GM19463 (cell line): Measurements from ENCODE around the gene POU2AF2.
"Not testable (repeated sequence)": the region's sequence is repeated elsewhere in the genome, so short reads cannot be mapped to it uniquely, and the experiment has no call there.

ENCODE experiments used
- ATAC-seq: cut with Tn5 transposase; IDR thresholded peaks from one replicate; pipeline ENCODE4 v1.9.1; 2021; ENCODE audit warnings: mild to moderate bottlenecking, moderate library complexity; ENCODE audit not compliant: unreplicated experiment

POU2AF2 gene, protein sequence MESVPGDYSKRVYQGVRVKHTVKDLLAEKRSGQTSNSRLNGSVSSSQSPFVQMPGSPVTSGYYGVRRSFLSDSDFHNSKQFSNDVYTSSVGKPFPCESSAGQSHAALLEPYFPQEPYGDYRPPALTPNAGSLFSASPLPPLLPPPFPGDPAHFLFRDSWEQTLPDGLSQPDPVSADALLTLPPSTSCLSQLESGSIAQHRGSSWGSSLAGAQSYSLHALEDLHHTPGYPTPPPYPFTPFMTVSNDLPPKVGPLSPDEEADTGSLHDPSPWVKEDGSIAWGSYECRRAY

DNA sequence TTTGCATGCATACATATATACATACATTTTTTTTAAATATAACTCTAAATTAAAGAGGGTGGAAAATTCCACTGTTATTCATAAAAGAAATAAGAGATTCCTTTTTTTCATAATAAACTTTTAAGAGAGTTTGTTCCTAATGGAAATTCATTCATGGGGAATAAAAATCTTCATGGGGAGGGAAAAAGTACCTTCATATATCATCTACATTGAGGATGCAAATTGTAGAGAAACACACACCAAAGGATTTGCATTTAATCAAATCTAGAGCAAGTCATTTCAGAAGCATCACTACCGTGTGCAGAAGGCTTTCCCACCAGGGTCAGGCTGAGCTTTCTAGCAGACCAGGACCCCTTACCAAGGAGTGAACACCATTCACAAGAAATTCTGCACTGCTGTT, at the start of gene POU2AF2:
TSS of gene POU2AF2 (plus strand) at position 301 of the 400 bp plus-strand sequence. CDS start 129 bp downstream, outside the sequence.
- ATAC-seq, result no peak

DNA sequence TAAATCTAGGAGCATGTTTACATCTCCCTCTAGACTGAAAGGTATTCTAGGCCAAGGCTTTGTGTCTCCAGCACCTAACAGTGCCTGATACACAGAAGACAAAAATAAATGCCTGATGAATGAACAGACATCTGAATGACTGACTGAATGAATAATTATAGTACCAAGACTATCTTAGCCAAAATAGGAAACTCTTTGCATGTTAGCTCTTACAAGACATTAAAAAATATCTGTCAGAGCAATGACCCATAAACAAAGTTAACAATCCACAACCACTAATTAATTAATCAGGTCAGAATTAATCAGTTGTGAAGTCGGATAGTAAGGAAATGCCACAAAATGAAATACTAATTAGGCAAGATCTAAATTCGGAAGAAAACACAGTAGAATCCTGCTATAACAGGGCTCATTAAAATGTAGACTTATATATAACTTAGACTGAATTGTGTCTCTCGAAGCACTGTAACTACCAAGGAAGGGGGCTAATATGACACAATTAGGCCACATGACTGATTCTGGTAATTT, 45.5 kb upstream of the POU2AF2 start:
- ATAC-seq, result no peak

DNA sequence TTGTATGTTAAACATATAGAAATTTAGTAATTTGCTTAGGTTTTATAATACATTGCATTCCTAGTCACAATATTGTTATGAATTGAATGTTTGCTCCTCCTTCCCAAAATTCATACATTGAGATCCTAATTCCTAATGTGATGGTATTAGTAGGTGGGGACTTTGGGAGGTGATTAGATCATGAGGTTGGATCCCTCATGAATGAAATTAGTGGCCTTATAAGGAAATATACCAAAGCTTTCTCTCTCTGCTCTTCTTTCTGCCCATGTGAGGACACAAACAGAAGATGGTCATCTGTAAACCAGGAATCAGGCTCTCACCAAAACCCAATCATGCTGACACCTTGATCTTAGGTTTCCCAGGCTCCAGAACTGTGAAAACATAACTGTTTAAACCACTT, 41.3 kb upstream of the POU2AF2 start:
- no peak for ATAC-seq

DNA sequence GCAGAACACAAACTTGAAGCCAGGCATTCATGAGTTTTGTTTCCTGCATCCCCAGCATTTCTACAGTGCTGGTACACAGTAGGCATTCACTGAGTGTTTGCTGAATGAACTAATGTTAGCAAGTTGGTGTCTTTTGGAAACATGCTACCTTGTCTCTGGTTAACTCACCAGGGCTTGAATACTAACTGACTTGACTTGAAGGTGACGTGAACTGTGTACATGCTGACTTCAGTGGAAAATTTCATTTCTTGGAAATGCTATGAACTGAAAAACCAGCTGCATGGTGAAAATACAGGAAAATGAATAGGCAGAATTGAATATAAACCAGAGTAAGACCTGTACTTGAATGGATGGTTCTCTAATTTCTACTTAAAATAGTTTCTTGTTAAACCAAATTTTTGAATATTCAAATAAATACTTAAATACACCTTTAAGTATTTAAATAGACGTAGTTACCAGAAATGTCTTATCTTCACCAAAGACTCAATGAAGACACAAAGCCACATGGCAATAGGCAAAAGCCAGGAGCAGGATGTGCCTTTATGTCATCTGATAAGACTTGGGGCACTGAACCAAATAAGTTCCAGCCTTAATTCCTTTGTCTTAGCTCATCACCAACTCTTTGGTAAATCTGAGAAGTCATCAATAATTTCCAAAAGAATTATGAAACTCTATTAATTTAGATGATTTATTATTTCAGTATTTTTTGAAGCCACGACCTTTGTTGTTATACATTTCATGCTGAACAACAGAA, 39.7 kb upstream of the POU2AF2 start:
- no peak for ATAC-seq

DNA sequence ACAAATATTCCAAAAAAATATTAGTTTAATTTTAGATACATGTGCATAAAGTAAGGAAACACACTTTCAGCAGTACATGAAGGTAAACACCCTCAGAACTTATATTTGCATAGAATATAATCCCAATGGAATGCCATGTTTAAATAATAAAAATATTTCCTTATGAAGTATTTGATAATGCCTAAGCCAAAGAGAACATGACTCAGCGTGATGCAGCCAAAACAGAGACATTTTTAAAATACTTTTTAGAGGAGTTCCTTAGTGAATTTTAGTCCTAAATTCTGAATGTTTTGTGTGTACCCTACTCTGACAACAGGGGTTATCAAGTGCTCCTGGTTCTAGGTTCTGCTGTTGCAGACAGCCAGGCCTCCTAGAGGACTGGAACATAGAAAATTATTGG, 39.1 kb upstream of the POU2AF2 start:
- no peak for ATAC-seq

DNA sequence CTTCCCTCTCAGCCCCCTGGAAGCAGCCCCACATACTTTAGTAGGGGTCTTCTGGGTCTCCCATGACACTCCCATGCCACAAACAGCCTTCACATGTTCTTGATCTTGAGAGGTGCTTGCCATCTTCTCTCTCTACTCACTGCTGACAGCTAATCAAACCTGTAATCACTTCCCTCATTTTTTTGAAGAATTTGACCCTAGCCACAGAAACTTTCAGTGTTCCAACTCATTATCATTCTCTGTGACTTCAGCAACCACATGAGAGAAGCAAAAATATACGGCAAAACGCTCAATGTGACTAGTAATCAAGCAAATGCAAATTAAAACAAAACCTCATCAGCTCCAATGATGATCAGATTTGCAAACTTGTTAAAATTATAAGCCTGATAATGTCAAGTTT, 38.3 kb upstream of the POU2AF2 start:
- no peak for ATAC-seq

DNA sequence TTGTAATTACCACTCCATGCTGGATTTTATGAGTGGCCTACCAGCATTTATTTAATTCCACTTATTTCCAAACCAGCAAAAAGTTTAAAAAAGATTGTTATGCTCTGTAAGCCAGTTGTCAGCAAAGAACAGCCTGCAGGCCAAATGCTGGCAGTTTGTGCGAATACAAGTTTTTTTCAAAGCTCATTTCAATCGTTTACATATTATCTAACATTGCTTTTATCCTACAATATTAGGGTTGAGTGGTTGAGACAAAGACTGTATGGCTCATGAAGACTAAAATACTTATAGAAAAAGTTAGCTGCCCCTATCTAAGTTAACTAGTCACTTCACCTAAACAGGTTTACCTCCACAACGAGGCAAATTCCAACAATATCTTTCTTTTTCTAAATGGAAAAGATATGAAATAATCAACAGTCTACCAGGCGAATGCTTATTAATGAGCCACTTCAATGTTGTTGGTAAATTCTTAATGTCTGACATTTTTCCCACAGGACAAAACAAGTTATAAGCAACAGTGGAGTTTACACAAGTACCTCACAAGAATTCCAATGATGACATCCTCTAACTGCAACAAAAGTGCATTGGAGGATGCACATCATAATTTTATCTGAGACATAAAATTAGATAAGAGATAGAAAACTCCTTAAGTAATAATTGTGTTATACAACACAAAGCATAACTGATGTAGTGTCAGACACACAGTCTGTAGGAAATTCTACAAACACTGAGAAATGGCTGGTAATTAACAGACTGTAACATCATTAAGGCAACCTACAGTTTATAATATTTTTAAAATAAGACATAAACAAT, 35.8 kb upstream of the POU2AF2 start:
- ATAC-seq, result no peak

DNA sequence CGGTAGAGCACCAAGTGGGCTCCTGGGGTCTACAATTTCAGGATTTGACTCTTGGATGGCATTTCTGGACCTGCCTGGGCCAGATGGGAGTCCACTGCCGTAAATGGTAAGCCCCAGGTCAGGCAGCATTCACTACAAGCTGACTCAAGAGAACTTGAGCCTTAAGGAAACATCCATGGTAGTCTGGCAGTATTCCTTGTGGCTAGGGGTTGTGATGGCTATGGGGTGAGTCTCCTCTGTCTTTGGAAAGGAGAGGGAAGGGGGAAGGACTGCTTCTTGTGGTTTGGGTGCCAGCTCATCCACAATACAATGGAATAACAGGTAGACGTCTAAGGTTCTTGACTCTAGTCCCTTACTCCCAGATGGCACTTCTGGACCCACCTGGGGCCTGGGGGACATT, 32.3 kb upstream of the POU2AF2 start:
- no peak for ATAC-seq

DNA sequence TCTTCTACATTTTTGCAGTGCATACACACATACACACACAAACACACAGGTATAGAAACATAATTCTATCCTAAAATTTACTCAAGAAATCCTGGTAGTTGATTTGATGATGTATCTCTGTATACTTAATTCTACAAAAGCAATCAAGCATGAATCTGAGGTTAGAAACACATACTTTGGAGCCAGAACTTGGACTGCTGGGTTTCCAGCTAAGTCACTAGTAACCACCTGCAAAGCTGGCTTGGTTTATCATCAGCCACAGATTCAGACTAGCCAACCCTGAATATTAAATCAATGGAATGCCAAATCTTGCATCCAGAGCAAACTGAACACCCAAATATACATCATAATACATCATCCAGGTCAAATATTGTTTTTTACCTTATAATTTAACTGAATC, 24.8 kb upstream of the POU2AF2 start:
- no peak for ATAC-seq

DNA sequence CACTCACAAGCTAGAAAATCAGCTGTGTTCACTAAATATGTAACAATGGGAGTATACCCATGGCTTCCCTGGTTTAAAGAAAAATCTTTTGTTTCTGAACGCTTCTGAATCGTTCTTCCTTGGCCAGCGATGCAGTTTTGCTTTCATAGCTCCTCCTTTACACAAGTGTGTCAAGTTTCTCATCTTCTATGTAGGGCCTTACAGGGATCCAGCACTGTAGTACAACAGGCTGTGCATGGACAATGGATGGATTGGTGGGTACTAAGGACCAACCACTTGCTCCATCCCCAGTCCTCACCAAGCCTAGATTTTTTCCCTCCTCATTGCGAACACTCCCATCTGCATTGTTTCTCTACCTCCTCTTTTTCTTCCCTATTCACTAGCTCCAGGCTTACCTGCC, 24.3 kb upstream of the POU2AF2 start:
- no peak for ATAC-seq

DNA sequence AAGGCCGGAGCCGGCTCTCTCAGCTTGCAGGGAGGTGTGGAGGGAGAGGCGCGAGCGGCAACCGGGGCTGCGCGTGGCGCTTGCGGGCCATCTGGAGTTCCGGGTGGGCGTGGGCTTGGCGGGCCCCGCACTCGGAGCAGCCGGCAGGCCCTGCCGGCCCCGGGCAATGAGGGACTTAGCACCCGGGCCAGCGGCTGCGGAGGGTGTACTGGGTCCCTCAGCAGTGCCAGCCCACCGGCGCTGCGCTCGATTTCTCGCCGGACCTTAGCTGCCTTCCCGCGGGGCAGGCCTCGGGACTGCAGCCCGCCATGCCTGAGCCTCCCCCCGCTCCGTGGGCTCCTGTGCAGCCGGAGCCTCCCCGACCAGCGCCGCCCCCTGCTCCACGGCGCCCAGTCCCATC, 23.6 kb upstream of the POU2AF2 start:
- ATAC-seq, result not testable (repeated sequence)

DNA sequence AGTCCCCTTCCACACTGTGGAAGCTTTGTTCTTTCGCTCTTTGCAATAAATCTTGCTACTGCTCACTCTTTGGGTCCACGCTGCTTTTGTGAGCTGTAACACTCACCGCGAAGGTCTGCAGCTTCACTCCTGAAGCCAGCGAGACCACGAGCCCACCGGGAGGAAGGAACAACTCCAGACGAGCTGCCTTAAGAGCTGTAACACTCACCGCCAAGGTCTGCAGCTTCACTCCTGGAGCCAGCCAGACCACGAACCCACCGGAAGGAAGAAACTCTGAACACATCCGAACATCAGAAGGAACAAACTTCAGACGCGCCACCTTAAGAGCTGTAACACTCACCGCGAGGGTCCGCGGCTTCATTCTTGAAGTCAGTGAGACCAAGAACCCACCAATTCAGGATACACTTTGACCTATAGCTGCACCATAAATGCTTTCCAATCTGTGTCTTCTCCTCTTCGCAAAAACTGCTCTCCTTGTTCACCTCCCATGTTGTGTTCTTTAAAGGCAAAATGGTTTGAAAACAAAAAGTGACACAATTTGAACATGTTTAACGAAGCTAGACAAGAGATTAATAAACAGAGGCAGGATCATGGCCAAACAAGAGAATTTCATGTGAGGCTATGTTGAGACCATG, 22.6 kb upstream of the POU2AF2 start:
- ATAC-seq, result not testable (repeated sequence)

DNA sequence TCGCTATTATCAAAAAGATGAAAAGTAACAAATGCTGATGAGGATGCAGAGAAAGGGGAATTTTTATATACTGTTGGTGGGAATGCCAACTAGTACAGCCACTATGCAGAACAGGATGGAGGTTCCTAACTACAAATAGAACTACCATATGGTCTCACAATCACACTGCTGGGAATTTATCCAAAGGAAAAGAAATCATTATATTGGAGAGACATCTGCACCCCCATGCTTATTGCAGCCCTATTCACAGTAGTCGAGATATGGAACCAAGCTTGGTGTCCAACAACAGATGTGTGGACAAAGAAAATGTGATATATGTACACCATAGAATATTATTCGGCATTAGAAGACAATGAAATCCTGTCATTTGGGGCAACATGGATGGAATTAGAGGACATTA, 19.6 kb upstream of the POU2AF2 start:
- no peak for ATAC-seq

DNA sequence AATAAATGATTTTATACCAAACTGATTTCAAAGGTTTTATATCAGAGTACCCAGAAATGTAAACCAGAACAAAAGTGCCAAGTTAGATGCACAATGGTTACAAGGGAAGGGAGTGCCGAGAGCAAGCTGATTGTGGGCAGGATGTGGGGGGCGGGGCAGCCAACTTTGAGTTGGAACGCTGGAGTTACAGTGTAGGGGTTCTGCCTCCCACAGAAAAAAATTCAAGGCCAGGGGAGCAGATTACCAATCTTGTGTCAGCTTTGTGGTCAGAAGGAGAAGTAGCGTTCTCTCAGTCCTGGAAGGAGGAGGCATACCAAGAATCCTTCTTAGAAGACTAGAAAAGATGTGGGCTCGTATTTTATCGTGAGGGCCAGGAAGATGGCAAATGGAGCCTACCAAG, 15.9 kb upstream of the POU2AF2 start:
- ATAC-seq, result no peak

DNA sequence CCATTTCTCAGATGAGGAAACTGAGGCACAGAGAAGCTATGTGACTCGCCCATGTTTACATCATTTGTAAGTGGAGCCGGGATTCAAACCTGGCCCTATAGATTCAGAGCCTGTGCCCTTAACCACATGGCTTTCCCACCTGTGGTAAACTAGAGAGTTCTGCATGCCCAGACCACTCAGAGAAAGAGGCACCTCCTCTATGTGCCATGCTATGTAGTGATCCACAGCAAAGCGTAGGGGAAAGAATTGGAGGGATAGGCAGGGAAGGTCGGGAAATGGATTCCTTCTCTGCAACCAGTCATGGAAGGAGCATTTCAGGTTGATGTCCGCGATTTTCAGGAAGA, 15.4 kb upstream of the POU2AF2 start:
- ATAC-seq, result peak; percentile 31

DNA sequence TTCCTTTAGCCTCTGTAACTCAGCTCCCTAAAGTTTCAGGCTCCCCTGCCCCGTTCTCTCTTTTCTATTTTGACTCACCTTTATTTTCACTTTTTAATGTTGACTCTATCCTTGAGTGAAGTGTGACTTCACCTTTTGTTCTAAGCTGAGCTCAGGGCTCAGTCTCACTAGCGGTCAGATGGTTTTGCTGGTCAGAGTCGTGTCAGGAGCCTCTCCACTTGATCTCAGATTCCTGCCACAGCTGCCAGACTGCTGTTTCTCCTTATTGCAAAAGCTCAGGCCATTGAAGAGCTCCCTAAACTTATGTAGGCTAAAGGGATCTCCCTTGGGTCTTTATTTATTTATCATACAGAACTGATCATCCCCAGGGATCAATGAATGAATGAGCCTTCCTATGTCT, 13.7 kb upstream of the POU2AF2 start:
- ATAC-seq, result no peak

DNA sequence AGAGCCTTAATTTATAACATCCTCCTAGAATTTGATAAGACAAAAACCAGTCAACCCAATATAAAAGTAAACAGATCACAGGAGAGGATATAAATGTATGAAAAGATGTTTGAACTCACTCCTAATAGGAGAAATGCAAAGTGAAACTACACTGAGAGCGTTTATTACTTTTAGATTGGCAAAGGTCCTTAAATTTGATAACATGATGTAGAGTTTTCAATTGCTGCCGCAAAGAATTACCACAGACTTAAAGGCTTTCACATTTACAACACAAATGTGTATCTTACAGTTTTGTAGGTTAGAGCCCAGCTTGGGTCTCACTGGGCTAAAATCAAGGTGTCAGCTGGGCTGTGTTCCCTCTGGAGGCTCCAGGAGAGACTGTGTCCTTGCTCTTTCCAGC, 9.1 kb upstream of the POU2AF2 start:
- ATAC-seq, result no peak

DNA sequence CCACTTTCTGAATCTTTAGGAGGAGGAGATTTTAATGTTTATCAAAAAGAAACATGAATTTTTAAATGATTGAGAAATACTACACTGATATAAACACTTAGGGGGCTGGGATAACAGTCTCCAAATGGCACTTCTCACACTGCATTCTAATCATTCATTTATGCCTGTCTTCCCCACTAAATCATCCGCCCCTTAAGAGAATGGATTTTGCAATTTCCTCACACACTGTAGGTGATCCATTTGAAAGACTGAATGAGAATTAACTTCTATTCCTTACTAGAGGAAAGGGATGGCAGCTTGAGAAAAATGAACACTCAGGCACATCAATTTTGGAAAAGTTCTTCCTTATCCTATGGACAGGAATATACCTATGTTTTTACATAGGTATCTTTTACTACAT, 7.6 kb upstream of the POU2AF2 start:
- ATAC-seq, result no peak

DNA sequence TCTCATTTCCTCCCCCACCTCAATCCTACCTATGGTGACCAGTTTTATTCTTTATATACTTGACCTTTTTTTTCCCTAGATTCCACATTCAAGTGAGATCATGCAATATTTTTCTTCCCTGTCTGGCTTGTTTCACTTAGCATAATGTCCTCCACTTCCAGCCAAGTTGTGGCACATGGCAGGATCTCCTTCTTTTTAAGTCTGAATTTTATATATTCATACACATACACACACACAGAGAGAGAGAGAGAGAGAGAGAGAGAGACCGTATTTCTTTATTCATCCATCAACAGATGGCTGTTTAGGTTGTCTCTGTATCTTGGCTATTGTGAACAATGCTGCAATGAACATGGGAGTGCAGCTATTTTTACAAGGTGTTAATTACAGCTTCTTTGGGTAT, 1.4 kb downstream of the POU2AF2 start:
- ATAC-seq, result no peak

DNA sequence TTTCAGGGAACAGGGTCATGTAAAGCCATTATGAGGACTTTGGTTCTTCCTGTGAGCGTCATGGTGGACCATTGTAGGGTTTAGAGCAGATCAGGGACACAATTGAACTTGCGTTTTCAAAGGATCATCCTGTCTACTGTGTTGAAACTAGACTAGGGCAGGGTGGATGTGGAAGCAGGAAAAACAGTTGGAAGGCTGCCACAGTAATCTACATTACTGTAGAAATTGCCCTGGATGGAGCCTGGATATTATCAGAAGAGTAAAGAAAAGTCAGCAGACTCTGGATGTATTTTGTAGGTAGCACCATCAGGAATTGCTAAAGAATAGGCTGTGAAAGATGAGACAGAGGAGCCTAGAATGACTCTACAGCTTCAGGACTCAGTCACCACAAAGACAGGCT, 5.4 kb downstream of the POU2AF2 start:
- no peak for ATAC-seq

DNA sequence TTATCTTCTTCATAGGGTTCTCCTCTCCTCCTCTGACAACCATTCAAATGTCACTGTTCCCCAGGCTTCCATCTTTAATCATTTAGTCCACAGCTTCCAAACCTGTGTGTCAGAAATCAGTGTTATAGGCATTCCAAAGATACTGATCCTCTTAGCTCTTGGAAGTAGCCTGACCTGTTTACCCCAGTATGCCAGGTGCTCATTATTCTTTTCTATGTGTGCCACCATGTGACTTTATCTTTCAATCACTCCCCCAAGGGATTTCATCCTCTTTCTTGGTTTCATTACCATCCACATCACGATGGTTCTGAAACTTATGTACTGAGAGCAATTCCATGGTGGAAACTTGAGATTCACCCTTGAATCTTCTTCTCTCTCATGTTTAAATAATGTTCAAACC, 7.6 kb downstream of the POU2AF2 start:
- no peak for ATAC-seq
